B cell (primary cell): ENCODE results near the gene DOC2B. TPM values are rescaled to one million over a fixed set of nuclear protein-coding genes. Genes with fewer than 3 reads are reported as not detected.

ENCODE experiments used
- ATAC-seq: fragments of 200-7000 bp; cut with Tn5 transposase; one replicate; pipeline ENCODE4 v1.10.0; 2021; ENCODE audit warnings: low read depth, mild to moderate bottlenecking, moderate number of reproducible peaks, moderate library complexity
- CTCF ChIA-PET: fragments of 350-600 bp; sonication (Branson Sonifier 250); formaldehyde crosslinking; loops from one replicate; lab custom pipeline; 2021; ENCODE audit warnings: antibody characterized with exemption, inconsistent platforms; lab: Charles Lee
- POLR2A ChIA-PET: fragments of 350-600 bp; sonication (Branson Sonifier 250); formaldehyde crosslinking; loops from one replicate; lab custom pipeline; 2021; ENCODE audit warnings: antibody characterized with exemption; lab: Charles Lee
- DNase-seq: peaks from one replicate; pipeline ENCODE4 v3.0.0; 2013
- H2AFZ ChIP-seq: 2 replicates; pipeline ENCODE4 v1.6.1; 2012; ENCODE audit warnings: mild to moderate bottlenecking, low read depth, low read length; ENCODE audit not compliant: insufficient read depth, poor library complexity, severe bottlenecking
- H3K27ac ChIP-seq, 2 donors: 1 replicate in 1 of 2; 2 replicates in 1 of 2; pipeline ENCODE4 v1.5.1; 2012 to 2013; ENCODE audit warnings: low read length in 2 of 2, mild to moderate bottlenecking in 2 of 2, moderate library complexity in 1 of 2
- H3K27me3 ChIP-seq, 4 experiments: fragments of 200-600 bp in 1 of 4; sonication (generic) in 1 of 4; replicated peaks in 1 of 4; 1 replicate in 2 of 4; 2 replicates in 2 of 4; pipeline versions ENCODE4 v1.6.1 to v1.7.0; 2013 to 2016; ENCODE audit warnings: low read length in 3 of 4, mild to moderate bottlenecking in 2 of 4, mixed read lengths in 1 of 4, moderate library complexity in 1 of 4; ENCODE audit not compliant: insufficient read depth in 4 of 4, control insufficient read depth in 3 of 4; ENCODE audit errors: control extremely low read depth in 1 of 4
- H3K36me3 ChIP-seq, 2 experiments: replicated peaks in 1 of 2; 1 replicate in 1 of 2; 2 replicates in 1 of 2; pipeline versions ENCODE4 v1.6.1 to v1.7.1; 2013; ENCODE audit warnings: low read length in 1 of 2; ENCODE audit not compliant: insufficient read depth in 2 of 2, control insufficient read depth in 1 of 2; ENCODE audit errors: control extremely low read depth in 1 of 2, extremely low read depth in 1 of 2
- H3K4me1 ChIP-seq, 2 donors: fragments of 200-600 bp in 1 of 2; sonication (generic) in 1 of 2; 1 replicate in 1 of 2; 2 replicates in 1 of 2; pipeline versions ENCODE4 v1.5.1 to v1.6.1; 2013 to 2017; ENCODE audit warnings: low read length in 2 of 2; ENCODE audit not compliant: control insufficient read depth in 2 of 2, insufficient read depth in 2 of 2
- H3K4me2 ChIP-seq: replicated peaks from 2 replicates; pipeline ENCODE3; 2012; ENCODE audit warnings: mild to moderate bottlenecking, low read depth, low read length; ENCODE audit not compliant: poor library complexity, severe bottlenecking
- H3K4me3 ChIP-seq, 5 experiments: fragments of 200-600 bp in 1 of 5; sonication (generic) in 1 of 5; 1 replicate in 3 of 5; 2 replicates in 2 of 5; pipeline versions ENCODE4 v1.5.1 to v1.7.0; 2011 to 2016; ENCODE audit warnings: low read length in 4 of 5, mild to moderate bottlenecking in 4 of 5, low read depth in 2 of 5, control low read depth in 1 of 5, moderate library complexity in 1 of 5; ENCODE audit not compliant: insufficient read depth in 1 of 5; ENCODE audit errors: control extremely low read depth in 1 of 5, extremely low read depth in 1 of 5
- H3K79me2 ChIP-seq: fragments of 200-600 bp; sonication (generic); one replicate; pipeline ENCODE4 v1.6.0; 2016; ENCODE audit warnings: low read length; ENCODE audit not compliant: control insufficient read depth, insufficient read depth
- H3K9ac ChIP-seq: fragments of 200-600 bp; sonication (generic); 2 replicates; pipeline ENCODE4 v1.6.1; 2017; ENCODE audit warnings: mild to moderate bottlenecking, low read length, moderate library complexity
- H3K9me3 ChIP-seq, 3 donors: one replicate each; pipeline versions ENCODE4 v1.6.1 to v1.7.1; 2013; ENCODE audit warnings: low read length in 2 of 3; ENCODE audit not compliant: control insufficient read depth in 2 of 3, insufficient read depth in 1 of 3; ENCODE audit errors: control extremely low read depth in 1 of 3
- H4K20me1 ChIP-seq: 2 replicates; pipeline ENCODE4 v1.6.0; 2012; ENCODE audit warnings: mild to moderate bottlenecking, low read length; ENCODE audit not compliant: insufficient read depth, control insufficient read depth, poor library complexity, severe bottlenecking
- H3K27ac Mint-ChIP-seq: one replicate; pipeline ENCODE4 v1.8.0; 2021; ENCODE audit warnings: mixed read lengths
- H3K27me3 Mint-ChIP-seq: one replicate; pipeline ENCODE4 v1.8.0; 2021; ENCODE audit warnings: mixed read lengths
- H3K4me1 Mint-ChIP-seq: one replicate; pipeline ENCODE4 v1.8.0; 2021; ENCODE audit warnings: mixed read lengths
- H3K4me3 Mint-ChIP-seq: one replicate; pipeline ENCODE4 v1.8.0; 2021; ENCODE audit warnings: mixed read lengths
- H3K9me3 Mint-ChIP-seq: one replicate; pipeline ENCODE4 v1.8.0; 2022; ENCODE audit warnings: mixed read lengths; ENCODE audit not compliant: insufficient read depth
- CTCF ChIP-seq: fragments of 200-600 bp; IDR thresholded peaks from one replicate; pipeline ENCODE4 v1.8.0; 2022; ENCODE audit warnings: antibody characterized with exemption, mild to moderate bottlenecking
- EZH2 ChIP-seq: IDR thresholded peaks from 2 replicates; pipeline ENCODE4 v1.6.1; 2012; ENCODE audit warnings: borderline replicate concordance, low read depth, mild to moderate bottlenecking, moderate library complexity, low read length; ENCODE audit not compliant: insufficient read depth, poor library complexity, severe bottlenecking
- WGBS: methylation state at CpG from one replicate; pipeline ENCODE4 v1.1.5; 2013; ENCODE audit warnings: missing lambda C conversion rate; ENCODE audit not compliant: insufficient coverage; 5-methylcytosine and 5-hydroxymethylcytosine counted together
- intact Hi-C: fragments of 100-400 bp; cut with micrococcal nuclease; formaldehyde crosslinking; loops from one replicate; pipeline ENCODE4 v1.10.0; 2022
- polyA plus RNA-seq: library from polyadenylated mRNA; depleted of rRNA; stranded (reverse); fragments of >200 nt; gene quantifications from 2 replicates; pipeline ENCODE4 v1.2.3, GENCODE V29; 2012
- total RNA-seq, 2 donors: library from RNA; stranded (reverse); fragments of 120-200 nt in 1 of 2; gene quantifications; 1 replicate in 1 of 2; 2 replicates in 1 of 2; pipeline versions ENCODE4 v1.2.3 to v1.2.4, GENCODE V29; 2013 to 2022

The DOC2B gene
- total and polyA plus RNA-seq, 2 donors (not counting 1 experiment from before 2014, with no cell fraction given): not detected

DNA sequence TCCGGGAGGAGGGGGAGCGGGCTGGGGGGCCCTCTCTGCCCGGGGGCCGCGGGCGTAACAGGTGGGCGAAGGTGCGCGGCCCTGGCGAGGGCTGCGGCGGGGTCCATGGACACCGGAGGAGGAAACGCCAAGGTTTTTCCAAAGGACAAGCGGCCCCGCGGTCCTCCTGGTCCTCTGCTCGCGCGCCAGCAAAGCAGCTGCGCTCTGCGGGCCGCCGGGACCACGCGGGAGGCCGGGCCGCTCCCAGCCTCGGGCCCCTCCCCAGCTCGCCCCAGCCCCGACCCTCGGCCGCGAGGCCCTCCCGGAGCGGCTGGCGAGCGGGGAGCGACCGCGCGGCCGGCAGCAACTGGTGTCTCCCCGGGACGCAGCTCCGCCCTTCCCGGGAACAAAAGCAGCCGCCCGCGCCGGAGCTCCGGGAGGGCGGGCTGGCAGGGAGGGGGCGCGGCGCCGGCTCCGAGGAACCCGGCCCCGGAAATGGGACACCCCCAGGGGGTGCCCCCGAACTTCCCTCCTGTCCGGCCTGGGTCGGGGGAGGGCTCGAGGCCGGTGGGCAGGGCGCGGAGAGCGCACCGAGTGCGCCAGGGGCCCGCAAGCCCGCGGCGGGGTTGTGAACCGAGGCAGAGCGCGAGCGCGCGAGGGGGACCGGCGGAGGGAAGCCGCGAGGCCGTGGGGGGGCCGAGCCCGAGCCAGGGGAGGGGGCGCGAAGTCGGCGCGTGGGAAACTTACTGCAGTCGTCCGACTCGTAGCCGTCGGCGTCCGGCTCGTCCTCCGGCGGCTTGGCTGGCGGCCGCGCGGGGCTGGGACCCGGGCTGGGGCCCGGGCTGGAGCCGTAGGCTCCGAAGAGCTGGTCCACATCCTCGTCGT lies 837 bp downstream of the DOC2B start:
- 7% methylated on average over 112 of the region's 112 CpGs for WGBS
- no peak overlapping the region for H3K27ac ChIP-seq
- H3K9me3 Mint-ChIP-seq: no peaks in the 10 kb centered on the region
- H3K9ac ChIP-seq: no peak overlapping the region
- H3K27me3 Mint-ChIP-seq: peaks cover 44% of the 10 kb centered on the region
- no peak overlapping the region for H2AFZ ChIP-seq
- intact Hi-C loops: no loop called here
- H4K20me1 ChIP-seq: no peaks in the 10 kb centered on the region
- peak overlapping the region; percentile 38 for H3K4me2 ChIP-seq
- no peak for ATAC-seq
- DNase-seq: no peak
- H3K9me3 ChIP-seq: no peaks in the 10 kb centered on the region
- H3K4me3 Mint-ChIP-seq: no peak overlapping the region
- peaks cover 0 to 39% (median 7%) of the 10 kb centered on the region in 4 experiments for H3K27me3 ChIP-seq
- H3K27ac Mint-ChIP-seq: no peak overlapping the region
- peaks cover 5% of the 10 kb centered on the region for H3K4me1 Mint-ChIP-seq
- H3K79me2 ChIP-seq: no peaks in the 10 kb centered on the region
- TF ChIP-seq CTCF: no peak
- no peak for TF ChIP-seq EZH2
- ChIA-PET CTCF (no interaction called here), POLR2A (no interaction called here)
- no peak overlapping the region for H3K4me3 ChIP-seq
- no peaks in the 10 kb centered on the region for H3K36me3 ChIP-seq
- no peaks in the 10 kb centered on the region for H3K4me1 ChIP-seq

GRCh38 chr17:179781-180380 lies 1.6 kb downstream of the DOC2B start:
- H3K36me3 ChIP-seq: no peaks in the 10 kb centered on the region
- H3K4me3 ChIP-seq: no peak overlapping the region
- no peak overlapping the region for H3K9ac ChIP-seq
- H3K4me1 ChIP-seq: no peaks in the 10 kb centered on the region
- Mint-ChIP-seq H3K4me3 (no peak overlapping the region), H3K4me1 (peaks cover 5% of the 10 kb centered on the region), H3K27ac (no peak overlapping the region), H3K27me3 (peaks cover 41% of the 10 kb centered on the region), H3K9me3 (no peaks in the 10 kb centered on the region)
- no peaks in the 10 kb centered on the region for H4K20me1 ChIP-seq
- peaks cover 0 to 39% (median 7%) of the 10 kb centered on the region in 4 experiments for H3K27me3 ChIP-seq
- intact Hi-C loops: no loop called here
- 23% methylated on average over 32 of the region's 32 CpGs for WGBS
- H3K27ac ChIP-seq: no peak overlapping the region
- no peak overlapping the region for H3K4me2 ChIP-seq
- TF ChIP-seq CTCF (no peak), EZH2 (no peak)
- ATAC-seq: no peak
- POLR2A ChIA-PET: no interaction called here
- H2AFZ ChIP-seq: no peak overlapping the region
- no peaks in the 10 kb centered on the region for H3K9me3 ChIP-seq
- no peaks in the 10 kb centered on the region for H3K79me2 ChIP-seq
- no peak for DNase-seq
- CTCF ChIA-PET: no interaction called here
